HepG2 (cell line): ENCODE data around the gene TUBGCP5. TPM values are rescaled to one million over a fixed set of nuclear protein-coding genes. Genes with fewer than 3 reads are reported as not detected.
A peak's percentile ranks its signal among the peaks of the same experiment; 100 is the strongest.

Experiments used
- ATAC-seq: fragments of 200-7000 bp; cut with Tn5 transposase; 3 replicates; pipeline ENCODE4 v1.9.1; 2020; ENCODE audit warnings: mild to moderate bottlenecking, moderate library complexity
- BruUV-seq: library from RNA; stranded (reverse); fragments of 400-500 nt; replicated peaks from 2 replicates; lab custom pipeline; 2021; lab: Mats Ljungman, UMichigan
- CTCF ChIA-PET: fragments of 300-600 bp; formaldehyde crosslinking; extraction: SDS; loops from one replicate; lab custom pipeline; 2021; ENCODE audit warnings: low total read pairs, inconsistent platforms, low intra/inter-chr PET ratio; lab: Yijun Ruan, JAX
- POLR2A ChIA-PET: fragments of 350-600 bp; sonication (Branson Sonifier 250); formaldehyde crosslinking; loops from one replicate; lab custom pipeline; 2020; ENCODE audit warnings: antibody characterized with exemption, inconsistent platforms; lab: Yijun Ruan, JAX
- DNase-seq: peaks from one replicate; pipeline ENCODE4 v3.0.0-alpha.2; 2015; ENCODE audit warnings: low spot score
- FAIRE-seq: peaks from 3 replicates; lab custom pipeline; 2011; peaks lifted over from hg19 to GRCh38; lab: Jason Lieb, UNC
- H2AFZ ChIP-seq: one replicate; pipeline ENCODE4 v1.6.1; 2011; ENCODE audit warnings: low read length, inconsistent platforms
- H3K27ac ChIP-seq: fragments of 300-600 bp; 3 replicates; pipeline ENCODE4 v1.8.0; 2011; ENCODE audit warnings: mixed run types, mild to moderate bottlenecking, mixed read lengths, low read length, inconsistent platforms; ENCODE audit not compliant: insufficient read depth; ENCODE audit errors: extremely low read length
- H3K27me3 ChIP-seq, 2 experiments: fragments of 200-600 bp in 1 of 2; 2 replicates in 1 of 2; 3 replicates in 1 of 2; pipeline versions ENCODE4 v1.6.0 to v1.8.0; 2011; ENCODE audit warnings: low read length in 2 of 2, mild to moderate bottlenecking in 2 of 2, moderate library complexity in 2 of 2, inconsistent platforms in 1 of 2; ENCODE audit not compliant: insufficient read depth in 2 of 2, control insufficient read depth in 1 of 2
- H3K36me3 ChIP-seq, 2 experiments: fragments of 200-600 bp in 1 of 2; replicated peaks in 1 of 2; 2 replicates in 1 of 2; 3 replicates in 1 of 2; pipeline versions ENCODE4 v1.5.1 to v1.8.0; 2011; ENCODE audit warnings: low read length in 2 of 2, inconsistent platforms in 1 of 2; ENCODE audit not compliant: insufficient read depth in 2 of 2, control insufficient read depth in 1 of 2
- H3K4me1 ChIP-seq: 2 replicates; pipeline ENCODE4 v1.5.1; 2012; ENCODE audit warnings: low read length, inconsistent platforms; ENCODE audit not compliant: insufficient read depth
- H3K4me2 ChIP-seq: 2 replicates; pipeline ENCODE4 v1.6.0; 2011; ENCODE audit warnings: low read depth, low read length, inconsistent platforms
- H3K4me3 ChIP-seq, 3 experiments: fragments of 200-600 bp in 1 of 3; sonication (generic), shearing (Covaris generic) in 1 of 3; replicated peaks in 1 of 3; 2 replicates each; pipeline ENCODE4 v1.5.1; 2011 to 2016; ENCODE audit warnings: low read length in 3 of 3, inconsistent platforms in 2 of 3, low read depth in 2 of 3, mild to moderate bottlenecking in 2 of 3, control low read depth in 1 of 3, mixed read lengths in 1 of 3; ENCODE audit not compliant: insufficient read depth in 1 of 3
- H3K79me2 ChIP-seq: one replicate; pipeline ENCODE4 v1.6.1; 2011; ENCODE audit warnings: low read length, inconsistent platforms; ENCODE audit not compliant: insufficient read depth
- H3K9ac ChIP-seq: 2 replicates; pipeline ENCODE4 v1.6.0; 2011; ENCODE audit warnings: mild to moderate bottlenecking, low read depth, low read length, inconsistent platforms; ENCODE audit not compliant: insufficient read depth
- H3K9me3 ChIP-seq: 2 replicates; pipeline ENCODE4 v1.5.1; 2012; ENCODE audit warnings: mild to moderate bottlenecking, low read length
- H4K20me1 ChIP-seq: 2 replicates; pipeline ENCODE4 v1.6.0; 2011; ENCODE audit warnings: inconsistent platforms, mild to moderate bottlenecking, low read length, moderate library complexity; ENCODE audit not compliant: insufficient read depth
- CBFB ChIP-seq: sonication (generic); formaldehyde crosslinking; IDR thresholded peaks from 2 replicates; pipeline ENCODE4 v1.4.0; 2020; ENCODE audit warnings: missing genetic modification reagents
- FOXO1 ChIP-seq: sonication (generic); formaldehyde crosslinking; IDR thresholded peaks from 2 replicates; pipeline ENCODE4 v1.4.0; 2020; ENCODE audit warnings: missing genetic modification reagents
- JUND ChIP-seq: sonication (generic); formaldehyde crosslinking; IDR thresholded peaks from 2 replicates; pipeline ENCODE4 v1.8.0; 2022; ENCODE audit warnings: mild to moderate bottlenecking, missing genetic modification reagents
- MEIS1 ChIP-seq: sonication (generic); formaldehyde crosslinking; IDR thresholded peaks from 2 replicates; pipeline ENCODE4 v1.9.0; 2021; ENCODE audit warnings: mild to moderate bottlenecking, missing genetic modification reagents, moderate library complexity, borderline replicate concordance
- MXD4 ChIP-seq: IDR thresholded peaks from 2 replicates; pipeline ENCODE4 v1.6.1; 2016; ENCODE audit warnings: mild to moderate bottlenecking, missing biosample characterization, missing genetic modification reagents
- NR1H2 ChIP-seq: sonication (generic); formaldehyde crosslinking; IDR thresholded peaks from 2 replicates; pipeline ENCODE4 v1.8.1; 2022; ENCODE audit warnings: low read depth, missing genetic modification reagents, borderline replicate concordance
- SATB2 ChIP-seq: sonication (generic); formaldehyde crosslinking; IDR thresholded peaks from 2 replicates; pipeline ENCODE4 v1.5.0; 2020; ENCODE audit warnings: missing genetic modification reagents
- SRY ChIP-seq: sonication (generic); formaldehyde crosslinking; IDR thresholded peaks from 2 replicates; pipeline ENCODE4 v1.8.0; 2022; ENCODE audit warnings: mild to moderate bottlenecking, missing genetic modification reagents
- TMF1 ChIP-seq: sonication (generic); formaldehyde crosslinking; IDR thresholded peaks from 2 replicates; pipeline ENCODE4 v1.8.1; 2022; ENCODE audit warnings: low read depth, missing genetic modification reagents
- TOE1 ChIP-seq: sonication (generic); formaldehyde crosslinking; IDR thresholded peaks from 2 replicates; pipeline ENCODE4 v1.4.0; 2020; ENCODE audit warnings: mild to moderate bottlenecking, missing genetic modification reagents
- ZNF143 ChIP-seq: sonication (generic); formaldehyde crosslinking; IDR thresholded peaks from 2 replicates; pipeline ENCODE4 v1.4.0; 2020; ENCODE audit warnings: missing genetic modification reagents
- ZNF274 ChIP-seq: sonication (generic); formaldehyde crosslinking; IDR thresholded peaks from 2 replicates; pipeline ENCODE4 v1.5.1; 2020; ENCODE audit warnings: mild to moderate bottlenecking, missing genetic modification reagents
- ZNF780A ChIP-seq: sonication (generic); formaldehyde crosslinking; IDR thresholded peaks from 2 replicates; pipeline ENCODE4 v1.8.0; 2022; ENCODE audit warnings: mild to moderate bottlenecking, missing genetic modification reagents, moderate library complexity
- WGBS: methylation state at CpG from one replicate; pipeline ENCODE4 v1.1.6; 2017; ENCODE audit warnings: low lambda C conversion rate; 5-methylcytosine and 5-hydroxymethylcytosine counted together
- in situ Hi-C: cut with HindIII; loops from 2 replicates; pipeline ENCODE4 v1.10.0; 2017; ENCODE audit warnings: low pct_unique_long_range_greater_than_20kb; ENCODE audit not compliant: extremely low pct_ligation_motif_present
- intact Hi-C: fragments of 100-400 bp; cut with micrococcal nuclease; formaldehyde crosslinking; loops from one replicate; pipeline ENCODE4 v1.10.0; 2022; ENCODE audit not compliant: unreplicated experiment
- polyA plus RNA-seq, 8 experiments: library from polyadenylated mRNA; depleted of rRNA in 3 of 8; stranded (reverse) in 7 of 8; unstranded in 1 of 8; fragments of >200 nt; fragmentation: Illumina TruSeq in 4 of 8; extraction: Trizol in 4 of 8; gene quantifications; 2 replicates each; pipeline versions ENCODE4 v1.2.1 to v1.2.3, GENCODE V29; 2011 to 2016; ENCODE audit warnings: low read depth in 4 of 8, missing spikeins in 1 of 8, mixed read lengths in 1 of 8; ENCODE audit not compliant: insufficient read depth in 1 of 8
- total RNA-seq, 5 experiments: library from RNA; depleted of rRNA; stranded (reverse); fragments of >200 nt; fragmentation: Illumina TruSeq; extraction: Trizol; gene quantifications; 2 replicates each; pipeline ENCODE4 v1.2.3, GENCODE V29; 2016; ENCODE audit warnings: low read depth in 1 of 5
- TF ChIP-seq, protein P1 (sequence below): sonication (generic); formaldehyde crosslinking; IDR thresholded peaks from 2 replicates; pipeline ENCODE4 v1.8.1; 2023; ENCODE audit warnings: mild to moderate bottlenecking, moderate library complexity, missing genetic modification reagents
- TF ChIP-seq, protein P2 (sequence below): sonication (generic); formaldehyde crosslinking; IDR thresholded peaks from 2 replicates; pipeline ENCODE4 v1.4.0; 2020; ENCODE audit warnings: missing genetic modification reagents
- TF ChIP-seq, protein P3 (sequence below): sonication (generic); formaldehyde crosslinking; IDR thresholded peaks from 2 replicates; pipeline ENCODE4 v1.4.0; 2020; ENCODE audit warnings: missing genetic modification reagents
- TF ChIP-seq, protein P4 (sequence below): sonication (generic); formaldehyde crosslinking; IDR thresholded peaks from 2 replicates; pipeline ENCODE4 v1.4.0; 2020; ENCODE audit warnings: missing genetic modification reagents

The TUBGCP5 gene
- total and polyA plus RNA-seq, 2 of the 13 experiments (the other 11 are each of a cell fraction or from before 2014, with no cell fraction given), result 7.2 to 25.0 TPM

DNA sequence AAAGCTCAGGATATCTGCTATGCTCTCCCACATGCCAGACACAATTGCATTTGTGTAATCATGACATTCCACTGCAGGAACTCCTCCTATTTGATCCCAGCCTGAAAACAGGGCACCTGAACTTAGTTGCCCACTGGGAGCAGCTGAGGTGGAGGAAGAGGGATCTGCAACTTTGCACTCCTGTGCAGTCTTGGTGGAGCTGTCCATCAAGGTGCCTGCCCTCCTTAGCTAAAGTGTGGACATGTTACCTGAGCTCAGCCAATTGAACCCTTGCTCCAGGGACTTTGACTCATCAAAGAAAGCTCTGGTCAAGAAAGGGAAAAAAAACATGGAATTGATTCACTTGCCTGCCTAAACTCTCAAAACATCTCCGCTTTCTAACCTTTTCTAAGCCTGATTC lies 33.3 kb upstream of the TUBGCP5 start:
- Histone ChIP-seq H4K20me1 (no peaks in the 10 kb centered on the region), H3K79me2 (no peaks in the 10 kb centered on the region), H3K4me1 (peaks cover 20% of the 10 kb centered on the region), H3K9me3 (no peaks in the 10 kb centered on the region), H3K4me2 (no peak overlapping the region; the same call in 1 of the 2 replicates), H3K27me3 (peaks cover 0 to 19% of the 10 kb centered on the region in 2 experiments; a peak in 3 of 5 replicates), H3K9ac (no peak overlapping the region), H3K36me3 (no peaks in the 10 kb centered on the region), H2AFZ (no peak overlapping the region), H3K27ac (no peak overlapping the region), H3K4me3 (no peak overlapping the region)
- TF ChIP-seq SRY (CRISPR knock-in tag) (no peak), ZNF143 (no peak), ZNF274 (CRISPR knock-in tag) (no peak), TOE1 (CRISPR knock-in tag) (no peak), NR1H2 (no peak), MEIS1 (CRISPR knock-in tag) (no peak), SATB2 (CRISPR knock-in tag) (no peak), JUND (no peak), MXD4 (CRISPR knock-in tag) (no peak), ZNF780A (no peak), CBFB (CRISPR knock-in tag) (no peak), FOXO1 (no peak), TMF1 (CRISPR knock-in tag) (no peak)
- TF ChIP-seq, protein P1, sequence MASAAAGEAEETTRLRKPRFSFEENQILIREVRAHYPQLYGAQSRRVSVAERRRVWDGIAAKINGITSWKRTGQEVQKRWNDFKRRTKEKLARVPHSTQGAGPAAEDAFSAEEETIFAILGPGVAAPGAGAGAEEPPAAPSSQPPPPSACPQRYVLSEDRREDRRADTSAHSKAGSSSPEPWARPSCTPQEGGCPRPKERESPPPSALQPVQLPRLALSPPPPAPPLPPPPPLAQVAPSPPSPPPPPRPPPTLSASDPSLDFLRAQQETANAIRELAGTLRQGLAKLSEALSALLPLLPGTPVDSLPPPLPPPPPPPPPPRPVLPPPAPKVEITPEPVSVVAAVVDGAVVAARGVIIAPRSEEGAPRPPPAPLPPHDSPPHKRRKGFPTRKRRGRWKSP (CRISPR knock-in tag), result no peak
- TF ChIP-seq, protein P2, sequence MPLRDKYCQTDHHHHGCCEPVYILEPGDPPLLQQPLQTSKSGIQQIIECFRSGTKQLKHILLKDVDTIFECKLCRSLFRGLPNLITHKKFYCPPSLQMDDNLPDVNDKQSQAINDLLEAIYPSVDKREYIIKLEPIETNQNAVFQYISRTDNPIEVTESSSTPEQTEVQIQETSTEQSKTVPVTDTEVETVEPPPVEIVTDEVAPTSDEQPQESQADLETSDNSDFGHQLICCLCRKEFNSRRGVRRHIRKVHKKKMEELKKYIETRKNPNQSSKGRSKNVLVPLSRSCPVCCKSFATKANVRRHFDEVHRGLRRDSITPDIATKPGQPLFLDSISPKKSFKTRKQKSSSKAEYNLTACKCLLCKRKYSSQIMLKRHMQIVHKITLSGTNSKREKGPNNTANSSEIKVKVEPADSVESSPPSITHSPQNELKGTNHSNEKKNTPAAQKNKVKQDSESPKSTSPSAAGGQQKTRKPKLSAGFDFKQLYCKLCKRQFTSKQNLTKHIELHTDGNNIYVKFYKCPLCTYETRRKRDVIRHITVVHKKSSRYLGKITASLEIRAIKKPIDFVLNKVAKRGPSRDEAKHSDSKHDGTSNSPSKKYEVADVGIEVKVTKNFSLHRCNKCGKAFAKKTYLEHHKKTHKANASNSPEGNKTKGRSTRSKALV (CRISPR knock-in tag), result no peak
- TF ChIP-seq, protein P3, sequence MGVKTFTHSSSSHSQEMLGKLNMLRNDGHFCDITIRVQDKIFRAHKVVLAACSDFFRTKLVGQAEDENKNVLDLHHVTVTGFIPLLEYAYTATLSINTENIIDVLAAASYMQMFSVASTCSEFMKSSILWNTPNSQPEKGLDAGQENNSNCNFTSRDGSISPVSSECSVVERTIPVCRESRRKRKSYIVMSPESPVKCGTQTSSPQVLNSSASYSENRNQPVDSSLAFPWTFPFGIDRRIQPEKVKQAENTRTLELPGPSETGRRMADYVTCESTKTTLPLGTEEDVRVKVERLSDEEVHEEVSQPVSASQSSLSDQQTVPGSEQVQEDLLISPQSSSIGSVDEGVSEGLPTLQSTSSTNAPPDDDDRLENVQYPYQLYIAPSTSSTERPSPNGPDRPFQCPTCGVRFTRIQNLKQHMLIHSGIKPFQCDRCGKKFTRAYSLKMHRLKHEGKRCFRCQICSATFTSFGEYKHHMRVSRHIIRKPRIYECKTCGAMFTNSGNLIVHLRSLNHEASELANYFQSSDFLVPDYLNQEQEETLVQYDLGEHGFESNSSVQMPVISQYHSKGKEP, result no peak
- TF ChIP-seq, protein P4, sequence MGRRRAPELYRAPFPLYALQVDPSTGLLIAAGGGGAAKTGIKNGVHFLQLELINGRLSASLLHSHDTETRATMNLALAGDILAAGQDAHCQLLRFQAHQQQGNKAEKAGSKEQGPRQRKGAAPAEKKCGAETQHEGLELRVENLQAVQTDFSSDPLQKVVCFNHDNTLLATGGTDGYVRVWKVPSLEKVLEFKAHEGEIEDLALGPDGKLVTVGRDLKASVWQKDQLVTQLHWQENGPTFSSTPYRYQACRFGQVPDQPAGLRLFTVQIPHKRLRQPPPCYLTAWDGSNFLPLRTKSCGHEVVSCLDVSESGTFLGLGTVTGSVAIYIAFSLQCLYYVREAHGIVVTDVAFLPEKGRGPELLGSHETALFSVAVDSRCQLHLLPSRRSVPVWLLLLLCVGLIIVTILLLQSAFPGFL (CRISPR knock-in tag), result no peak
- BruUV-seq, result no TSS peak
- FAIRE-seq (no peak), DNase-seq (peak; percentile 23), ATAC-seq (peak; percentile 69)
- intact Hi-C loops (no loop called here), in situ Hi-C loops (no loop called here)
- CTCF ChIA-PET, result no interaction called here
- WGBS, result 45% methylated on average over 1 of the region's 1 CpG
- POLR2A ChIA-PET, result no interaction called here
